Naive B cell (primary cell): Measurements from ENCODE around the gene C5AR1. TPM values are rescaled to one million over a fixed set of nuclear protein-coding genes. Genes with fewer than 3 reads are reported as not detected.
"Not testable (repeated sequence)": the region's sequence is repeated elsewhere in the genome, so short reads cannot be mapped to it uniquely, and the experiment has no call there.

Source experiments
- ATAC-seq, 2 donors: fragments of 150-1000 bp; cut with Tn5 transposase; 2 replicates each; pipeline ENCODE4 v1.10.0; 2021; ENCODE audit warnings: low read depth in 2 of 2, mild to moderate bottlenecking in 2 of 2, moderate library complexity in 2 of 2
- DNase-seq: peaks from one replicate; pipeline ENCODE4 v3.0.0; 2022
- H3K27ac Mint-ChIP-seq, 6 donors: one replicate each; pipeline ENCODE4 v1.8.0; 2020 to 2022; ENCODE audit warnings: mild to moderate bottlenecking in 6 of 6, mixed read lengths in 6 of 6, moderate library complexity in 5 of 6, inconsistent platforms in 2 of 6
- H3K27me3 Mint-ChIP-seq, 3 donors: one replicate each; pipeline ENCODE4 v1.8.0; 2021 to 2022; ENCODE audit warnings: mixed read lengths in 3 of 3, mild to moderate bottlenecking in 1 of 3
- H3K36me3 Mint-ChIP-seq, 2 donors: one replicate each; pipeline ENCODE4 v1.8.0; 2020 to 2022; ENCODE audit warnings: mixed read lengths in 2 of 2, inconsistent platforms in 1 of 2, mild to moderate bottlenecking in 1 of 2
- H3K4me1 Mint-ChIP-seq, 3 donors: one replicate each; pipeline ENCODE4 v1.8.0; 2020 to 2022; ENCODE audit warnings: mixed read lengths in 3 of 3, inconsistent platforms in 1 of 3, mild to moderate bottlenecking in 1 of 3, moderate library complexity in 1 of 3
- H3K4me3 Mint-ChIP-seq, 8 donors: one replicate each; pipeline ENCODE4 v1.8.0; 2020 to 2022; ENCODE audit warnings: mild to moderate bottlenecking in 8 of 8, mixed read lengths in 8 of 8, moderate library complexity in 8 of 8, inconsistent platforms in 2 of 8
- H3K9me3 Mint-ChIP-seq, 7 donors: one replicate each; pipeline ENCODE4 v1.8.0; 2020 to 2022; ENCODE audit warnings: mixed read lengths in 7 of 7, mild to moderate bottlenecking in 5 of 7, inconsistent platforms in 2 of 7, moderate library complexity in 1 of 7
- polyA plus RNA-seq, 6 donors: library from polyadenylated mRNA; unstranded; fragments of 300-500 nt; fragmentation: Illumina TruSeq; gene quantifications; one replicate each; pipeline ENCODE4 v1.2.3, GENCODE V29; 2021; ENCODE audit warnings: low read depth in 6 of 6

Gene C5AR1
- under 1 TPM in 5 of 6 donors, not detected in 1; 0.16 to 0.95 (median 0.21) TPM for polyA plus RNA-seq

DNA sequence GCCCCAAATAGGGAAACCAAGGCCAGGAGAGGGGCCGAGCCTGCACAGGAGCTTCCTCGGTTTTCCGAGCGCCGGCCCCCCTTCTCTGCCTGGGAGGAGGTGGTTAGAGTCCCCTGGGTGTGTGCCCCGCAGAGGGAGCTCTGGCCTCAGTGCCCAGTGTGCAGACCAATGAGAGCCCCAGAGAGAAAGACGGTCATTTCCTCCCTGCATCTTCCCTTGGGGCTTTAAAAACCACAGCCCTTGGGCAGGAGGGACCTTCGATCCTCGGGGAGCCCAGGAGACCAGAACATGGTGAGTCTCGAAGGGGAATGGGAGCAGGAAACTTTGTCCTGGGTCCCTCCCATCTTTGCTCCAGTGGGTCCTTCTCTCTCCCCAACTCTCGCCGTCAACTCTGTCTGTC, at the start of gene C5AR1:
Gene C5AR1 (plus strand): TSS at position 254 of the 400 bp plus-strand sequence. CDS start 35 bp downstream, at position 289.
- no peak for ATAC-seq
- Mint-ChIP-seq H3K4me1 (peaks cover 5 to 6% (median 6%) of the 10 kb centered on the region in 3 donors), H3K36me3 (no peaks in the 10 kb centered on the region), H3K27ac (peak within 1 kb of the TSS in 2 of 6 donors; percentile 4 to 42), H3K27me3 (peaks cover 25 to 61% (median 48%) of the 10 kb centered on the region in 3 donors), H3K4me3 (peak within 1 kb of the TSS in 1 of 8 donors; percentile 67), H3K9me3 (peaks cover 0 to 4% (median 0%) of the 10 kb centered on the region in 7 donors)
- no peak for DNase-seq

DNA sequence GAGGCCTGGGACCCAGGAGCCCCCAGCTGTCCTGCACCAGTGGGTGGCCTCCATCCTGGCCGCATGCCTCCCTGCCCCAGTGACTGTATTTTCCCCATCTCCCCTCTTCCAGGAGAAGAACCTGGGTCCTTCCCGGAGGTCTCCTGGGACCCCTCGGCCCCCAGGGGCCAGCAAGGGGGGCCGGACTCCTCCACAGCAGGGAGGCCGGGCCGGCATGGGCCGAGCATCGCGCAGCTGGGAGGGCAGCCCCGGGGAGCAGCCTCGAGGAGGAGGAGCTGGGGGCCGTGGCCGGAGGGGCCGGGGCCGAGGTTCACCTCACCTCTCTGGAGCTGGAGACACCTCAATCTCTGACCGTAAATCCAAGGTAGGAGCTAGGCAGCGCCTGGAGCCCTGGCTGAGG, 49.2 kb upstream of the C5AR1 start:
- Mint-ChIP-seq H3K27ac (peak overlapping the region in 1 of 6 donors; percentile 78), H3K9me3 (peaks cover 0 to 3% (median 0%) of the 10 kb centered on the region in 7 donors), H3K4me1 (peaks cover 41 to 56% (median 43%) of the 10 kb centered on the region in 3 donors), H3K4me3 (no peak overlapping the region), H3K27me3 (no peaks in the 10 kb centered on the region), H3K36me3 (peaks cover 4 to 31% of the 10 kb centered on the region in 2 donors)
- ATAC-seq (no peak), DNase-seq (no peak)

DNA sequence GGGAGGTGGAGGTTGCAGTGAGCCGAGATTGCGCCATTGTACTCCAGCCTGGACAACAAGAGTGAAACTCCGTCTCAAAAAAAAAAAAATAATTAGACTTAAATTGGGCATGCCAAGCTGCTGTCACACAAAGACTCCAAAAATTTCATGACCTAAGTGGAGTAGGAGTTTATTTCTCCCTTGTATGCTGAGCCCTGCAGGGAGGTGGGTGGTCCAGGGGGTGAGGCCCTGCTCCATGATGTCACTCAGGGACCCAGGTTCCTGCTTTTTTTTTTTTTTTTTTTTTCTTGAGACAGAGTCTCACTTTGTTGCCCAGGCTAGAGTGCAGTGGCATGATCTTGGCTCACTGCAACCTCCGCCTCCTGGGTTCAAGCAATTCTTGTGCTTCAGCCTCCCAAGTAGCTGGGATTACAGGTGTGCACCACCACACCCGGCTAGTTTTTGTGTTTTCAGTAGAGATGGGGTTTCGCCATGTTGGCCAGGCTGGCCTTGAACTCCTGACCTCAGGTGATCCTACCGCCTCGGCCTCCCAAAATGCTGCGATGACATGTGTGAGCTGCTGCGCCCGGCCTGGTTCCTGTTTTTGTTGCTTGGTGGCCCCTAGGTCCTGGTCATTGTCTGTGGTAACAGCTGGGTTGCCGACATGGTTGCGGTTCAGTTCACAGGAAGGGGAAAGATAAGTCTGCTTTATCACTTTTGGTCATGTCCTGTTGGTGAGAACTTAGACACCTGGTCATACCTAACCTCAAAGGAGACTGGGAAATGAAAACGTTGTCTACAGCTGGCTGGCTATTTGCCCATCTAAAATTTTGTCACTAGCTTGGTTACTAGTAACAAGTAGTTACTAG, 47.5 kb upstream of the C5AR1 start:
- peak; percentile 62 for DNase-seq
- Mint-ChIP-seq H3K36me3 (peaks cover 4 to 31% of the 10 kb centered on the region in 2 donors), H3K4me1 (peaks cover 34 to 44% (median 36%) of the 10 kb centered on the region in 3 donors), H3K27ac (peak overlapping the region; percentile 76 to 96 (median 88)), H3K4me3 (peak overlapping the region in 4 of 8 donors; percentile 42 to 73 (median 54))
- not testable (repeated sequence) for H3K9me3 Mint-ChIP-seq, H3K27me3 Mint-ChIP-seq
- ATAC-seq = peak; percentile 82 to 91

DNA sequence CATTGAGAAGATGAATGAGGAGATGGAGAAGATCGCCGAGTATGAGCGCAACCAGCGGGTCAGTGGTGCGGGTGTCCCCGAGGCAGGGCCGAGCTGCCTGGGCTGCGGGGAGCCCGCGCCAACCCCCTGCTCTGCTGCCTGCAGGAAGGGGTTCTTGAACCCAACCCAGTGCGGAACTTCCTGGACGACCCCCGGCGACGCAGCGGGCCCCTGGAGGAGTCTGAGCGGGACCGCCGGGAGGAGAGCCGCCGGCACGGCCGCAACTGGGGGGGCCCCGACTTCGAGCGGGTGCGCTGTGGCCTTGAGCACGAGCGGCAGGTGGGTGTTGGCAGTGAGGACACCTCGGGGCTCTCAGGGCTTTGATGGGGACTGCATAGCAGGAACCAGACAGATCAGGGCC, 45.0 kb upstream of the C5AR1 start:
- Mint-ChIP-seq H3K4me1 (peaks cover 13 to 22% (median 16%) of the 10 kb centered on the region in 3 donors), H3K36me3 (peaks cover 9 to 18% of the 10 kb centered on the region in 2 donors), H3K27ac (no peak overlapping the region), H3K9me3 (peaks cover 0 to 2% (median 0%) of the 10 kb centered on the region in 7 donors), H3K27me3 (no peaks in the 10 kb centered on the region), H3K4me3 (no peak overlapping the region)
- ATAC-seq (no peak), DNase-seq (no peak)

DNA sequence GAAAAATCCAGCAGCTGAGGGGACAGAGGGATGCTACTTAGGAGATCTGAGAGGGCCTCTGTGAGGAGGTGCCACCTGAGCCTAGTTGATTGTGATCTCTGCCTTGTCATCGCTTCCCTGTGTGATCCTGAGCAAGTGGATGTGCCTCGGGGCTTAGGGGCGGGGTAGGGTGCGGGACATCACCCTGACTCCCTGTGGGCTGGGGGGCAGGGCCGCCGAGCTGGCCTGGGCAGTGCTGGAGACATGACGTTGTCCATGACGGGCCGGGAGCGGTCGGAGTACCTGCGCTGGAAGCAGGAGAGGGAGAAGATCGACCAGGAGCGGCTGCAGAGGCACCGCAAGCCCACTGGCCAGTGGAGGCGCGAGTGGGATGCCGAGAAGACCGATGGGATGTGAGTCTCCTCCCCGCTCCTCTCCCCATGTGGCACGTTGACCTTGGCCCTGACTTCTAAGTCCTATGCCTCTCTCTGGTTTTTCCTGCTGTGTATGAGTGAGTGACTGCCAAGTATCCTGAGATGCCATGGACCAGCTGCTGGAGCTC, 43.2 kb upstream of the C5AR1 start:
- no peaks in the 10 kb centered on the region for H3K9me3 Mint-ChIP-seq
- peak overlapping the region in 1 of 8 donors; percentile 29 for H3K4me3 Mint-ChIP-seq
- no peaks in the 10 kb centered on the region for H3K27me3 Mint-ChIP-seq
- DNase-seq (no peak), ATAC-seq (no peak)
- H3K4me1 Mint-ChIP-seq = peaks cover 8 to 12% (median 9%) of the 10 kb centered on the region in 3 donors
- peaks cover 9 to 13% of the 10 kb centered on the region in 2 donors for H3K36me3 Mint-ChIP-seq
- H3K27ac Mint-ChIP-seq = peak overlapping the region in 1 of 6 donors; percentile 69

DNA sequence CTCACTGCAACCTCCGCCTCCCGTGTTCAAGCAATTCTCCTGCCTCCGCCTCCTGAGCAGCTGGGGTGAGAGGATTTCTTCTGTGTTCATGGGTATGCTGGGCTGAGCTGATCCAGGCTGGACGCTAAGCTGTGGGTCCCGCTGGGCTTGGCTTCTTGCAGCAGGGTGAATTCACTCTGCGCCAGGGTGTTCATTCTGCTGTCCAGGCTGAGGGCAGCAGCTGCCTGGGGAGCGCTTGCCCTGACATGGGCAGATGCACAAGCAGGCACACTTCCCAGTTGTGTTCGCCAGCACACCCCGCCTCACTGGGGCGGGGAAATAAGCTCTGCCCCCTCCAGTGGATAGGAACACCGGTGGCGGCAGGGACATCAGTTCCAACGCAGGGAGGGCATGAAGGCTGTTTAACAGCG, 42.3 kb upstream of the C5AR1 start:
- no peaks in the 10 kb centered on the region for H3K27me3 Mint-ChIP-seq
- DNase-seq = no peak
- peaks cover 9 to 13% of the 10 kb centered on the region in 2 donors for H3K36me3 Mint-ChIP-seq
- no peaks in the 10 kb centered on the region for H3K9me3 Mint-ChIP-seq
- no peak for ATAC-seq
- no peak overlapping the region for H3K4me3 Mint-ChIP-seq
- H3K27ac Mint-ChIP-seq = no peak overlapping the region
- H3K4me1 Mint-ChIP-seq = peaks cover 9 to 19% (median 10%) of the 10 kb centered on the region in 3 donors

DNA sequence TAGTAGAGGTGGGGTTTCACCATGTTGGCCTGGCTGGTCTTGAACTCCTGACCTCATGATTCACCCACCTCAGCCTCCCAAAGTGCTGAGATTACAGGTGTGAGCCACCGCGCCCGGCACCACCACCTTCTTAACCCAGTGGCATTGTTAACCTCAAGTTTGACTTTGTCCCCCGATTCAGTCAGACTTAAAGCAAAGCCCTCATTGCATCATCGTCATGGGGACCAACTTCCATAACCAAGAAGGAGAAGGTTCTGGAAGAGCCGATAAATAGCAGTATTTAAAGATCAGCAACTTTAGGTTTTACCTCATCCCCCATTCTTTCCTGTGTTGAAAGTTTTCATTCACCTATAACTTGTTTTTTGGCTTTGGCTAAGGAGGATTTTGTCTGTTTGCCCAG, 41.6 kb upstream of the C5AR1 start:
- Mint-ChIP-seq H3K27ac (no peak overlapping the region), H3K9me3 (no peaks in the 10 kb centered on the region), H3K4me1 (peaks cover 11 to 25% (median 14%) of the 10 kb centered on the region in 3 donors), H3K36me3 (peaks cover 9 to 13% of the 10 kb centered on the region in 2 donors), H3K4me3 (peak overlapping the region in 1 of 8 donors; percentile 47), H3K27me3 (no peaks in the 10 kb centered on the region)
- DNase-seq = no peak
- ATAC-seq = no peak

DNA sequence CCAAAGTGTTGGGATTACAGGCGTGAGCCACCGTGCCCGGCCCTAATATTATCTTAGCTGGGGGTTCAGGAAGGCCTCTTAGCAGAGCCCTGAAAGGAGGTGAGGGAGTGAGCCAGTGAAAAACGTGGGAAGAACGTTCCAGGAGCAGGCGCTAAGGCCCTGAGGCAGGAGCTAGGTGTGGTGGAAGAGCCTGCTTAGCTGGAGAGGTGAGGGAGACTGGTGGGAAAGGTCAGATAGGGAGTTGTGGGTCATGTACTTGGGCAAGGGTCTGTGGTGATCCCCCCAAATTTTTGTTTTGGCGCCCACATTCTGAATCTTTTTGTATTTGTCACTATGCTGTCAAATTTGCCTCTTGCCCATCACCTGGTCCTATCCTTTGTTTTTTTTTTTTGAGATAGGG, 40.1 kb upstream of the C5AR1 start:
- Mint-ChIP-seq H3K4me1 (peaks cover 11 to 27% (median 21%) of the 10 kb centered on the region in 3 donors), H3K27ac (peak overlapping the region in 1 of 6 donors; percentile 3), H3K9me3 (no peaks in the 10 kb centered on the region), H3K36me3 (peaks cover 4 to 13% of the 10 kb centered on the region in 2 donors), H3K27me3 (no peaks in the 10 kb centered on the region), H3K4me3 (peak overlapping the region in 2 of 8 donors; percentile 48 to 54)
- ATAC-seq (no peak), DNase-seq (no peak)

DNA sequence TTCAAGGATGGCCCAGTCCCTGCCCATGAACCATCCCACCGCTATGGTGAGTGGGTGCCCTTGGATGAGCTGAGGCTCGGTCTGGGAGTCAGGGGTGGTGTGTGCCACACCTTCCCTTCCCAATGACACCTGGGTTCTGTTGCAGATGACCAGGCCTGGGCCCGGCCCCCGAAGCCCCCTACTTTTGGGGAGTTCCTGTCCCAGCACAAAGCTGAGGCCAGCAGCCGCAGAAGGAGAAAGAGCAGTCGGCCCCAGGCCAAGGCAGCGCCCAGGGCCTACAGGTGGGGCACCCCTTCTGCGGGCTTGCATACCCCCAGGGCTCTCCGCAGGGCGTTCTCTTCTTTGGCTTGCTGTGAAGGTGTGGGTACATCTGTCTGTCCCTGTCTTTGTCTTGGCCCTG, 39.3 kb upstream of the C5AR1 start:
- Mint-ChIP-seq H3K9me3 (no peaks in the 10 kb centered on the region), H3K27me3 (no peaks in the 10 kb centered on the region), H3K36me3 (peaks cover 4 to 13% of the 10 kb centered on the region in 2 donors), H3K27ac (peak overlapping the region in 1 of 6 donors; percentile 17), H3K4me1 (peaks cover 14 to 31% (median 25%) of the 10 kb centered on the region in 3 donors), H3K4me3 (peak overlapping the region in 2 of 8 donors; percentile 59 to 65)
- DNase-seq (no peak), ATAC-seq (no peak)

DNA sequence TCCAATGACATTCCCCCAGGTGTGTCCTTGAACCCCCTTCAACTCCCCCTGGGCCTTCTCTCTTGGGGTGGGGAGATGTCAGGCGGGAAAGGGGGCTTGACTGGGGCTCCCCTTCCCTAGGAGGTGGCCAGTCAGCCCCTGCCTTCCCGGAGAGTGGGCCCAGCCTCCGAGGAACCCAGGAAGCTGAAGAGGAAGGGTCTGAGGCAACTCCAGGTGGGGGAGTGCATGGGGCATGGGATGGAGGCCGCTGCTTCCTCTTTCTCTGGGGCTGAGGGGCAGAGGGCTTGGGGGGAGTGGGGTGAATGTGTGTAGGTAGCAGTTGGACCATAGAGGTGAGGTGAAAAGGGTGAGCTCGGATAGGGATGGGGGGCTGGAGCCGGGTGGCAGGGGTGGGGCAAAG, 37.7 kb upstream of the C5AR1 start:
- Mint-ChIP-seq H3K36me3 (peaks cover 4 to 13% of the 10 kb centered on the region in 2 donors), H3K4me3 (peak overlapping the region in 6 of 8 donors; percentile 87 to 99 (median 95)), H3K4me1 (peaks cover 24 to 39% (median 29%) of the 10 kb centered on the region in 3 donors), H3K27me3 (no peaks in the 10 kb centered on the region), H3K9me3 (no peaks in the 10 kb centered on the region), H3K27ac (peak overlapping the region in 3 of 6 donors; percentile 37 to 98 (median 91))
- ATAC-seq = no peak
- DNase-seq = no peak

DNA sequence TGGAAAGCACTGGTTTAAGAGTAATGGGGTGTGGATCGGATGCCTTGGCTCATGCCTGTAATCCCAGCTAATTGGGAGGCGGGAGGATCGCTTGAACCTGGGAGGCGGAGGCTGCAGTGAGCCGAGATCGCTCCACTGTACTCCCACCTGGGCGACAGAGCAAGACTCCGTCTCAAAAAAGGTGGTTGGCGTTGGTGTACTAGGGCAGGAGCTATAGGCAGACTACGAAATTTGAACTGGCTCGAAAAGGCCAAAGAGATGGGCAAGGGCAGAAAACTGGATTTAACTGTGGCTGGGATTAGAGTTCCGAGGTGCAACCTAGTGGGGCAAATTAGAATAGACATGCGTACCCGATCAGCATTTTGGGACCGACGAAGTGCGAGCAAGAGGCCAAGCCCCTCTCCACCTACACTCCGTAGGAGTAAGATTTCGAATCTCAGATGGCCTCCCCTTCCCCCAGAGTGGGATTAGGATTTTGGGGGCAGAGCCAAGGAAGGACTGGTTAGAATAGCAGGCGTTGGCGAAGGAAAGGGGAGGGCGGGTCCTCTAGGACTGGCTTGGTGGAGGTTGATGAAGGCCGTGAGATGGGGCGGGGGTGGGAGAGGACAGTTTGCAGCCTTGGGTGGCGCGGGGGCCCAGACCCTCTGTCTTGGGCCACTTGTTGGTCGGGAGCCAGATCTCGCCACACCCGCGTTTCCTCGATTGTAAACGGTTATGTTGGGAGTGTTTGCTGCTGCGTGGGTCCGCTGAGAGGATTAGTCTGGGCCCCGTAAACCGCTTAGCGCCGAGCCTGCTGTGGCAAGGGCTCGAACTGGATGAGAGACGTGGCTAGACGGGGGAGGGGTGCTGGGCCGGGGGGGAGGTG, 37.0 kb upstream of the C5AR1 start:
- Mint-ChIP-seq H3K36me3 (peaks cover 4 to 13% of the 10 kb centered on the region in 2 donors), H3K4me1 (peaks cover 27 to 39% (median 30%) of the 10 kb centered on the region in 3 donors), H3K4me3 (peak overlapping the region; percentile 87 to 99 (median 95)), H3K9me3 (no peaks in the 10 kb centered on the region), H3K27ac (peak overlapping the region; percentile 68 to 98 (median 90)), H3K27me3 (no peaks in the 10 kb centered on the region)
- DNase-seq (no peak), ATAC-seq (no peak)

DNA sequence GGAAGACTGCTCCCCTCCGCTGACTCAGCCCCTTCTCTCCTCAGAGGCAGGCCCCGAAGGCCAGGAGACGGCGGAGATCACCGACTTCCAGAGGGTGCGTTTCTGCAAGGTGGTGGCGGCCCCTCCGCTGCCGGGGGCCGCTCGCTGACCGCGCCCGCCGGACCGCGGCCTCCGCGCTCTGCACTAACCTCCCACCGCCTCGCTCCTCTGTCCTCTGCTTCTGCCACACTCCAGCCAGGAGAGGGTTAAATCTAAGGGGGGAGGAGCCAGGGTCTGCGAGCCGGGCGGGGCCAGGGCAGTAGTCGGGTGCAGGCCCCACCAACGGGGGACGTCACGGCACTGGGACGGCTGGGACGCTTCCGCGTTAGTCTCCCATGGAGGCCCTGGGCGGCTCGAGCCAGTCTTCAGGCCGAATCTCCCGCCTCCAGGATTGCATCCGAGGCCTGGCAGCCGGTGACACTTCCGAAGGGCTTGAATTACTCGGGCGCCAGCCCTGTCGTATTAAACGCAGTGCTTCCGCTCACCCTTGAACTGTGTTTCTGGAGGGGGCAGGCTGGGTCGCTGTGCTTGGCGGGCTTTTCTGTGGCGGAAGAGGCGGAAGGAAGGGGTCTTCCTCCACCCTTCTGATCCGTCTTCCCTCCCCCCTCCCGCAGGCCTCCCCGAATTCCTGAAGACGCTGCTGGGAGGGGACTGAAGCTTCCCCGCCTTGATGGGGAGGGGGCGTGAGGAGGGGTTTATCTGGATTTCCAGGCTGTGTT, 36.2 kb upstream of the C5AR1 start:
- no peaks in the 10 kb centered on the region for H3K27me3 Mint-ChIP-seq
- DNase-seq (peak; percentile 87), ATAC-seq (peak; percentile 58 to 63)
- peaks cover 4 to 13% of the 10 kb centered on the region in 2 donors for H3K36me3 Mint-ChIP-seq
- peak overlapping the region; percentile 94 to 99 (median 97) for H3K4me3 Mint-ChIP-seq
- H3K4me1 Mint-ChIP-seq = peaks cover 32 to 39% (median 37%) of the 10 kb centered on the region in 3 donors
- peak overlapping the region; percentile 98 to 99 (median 99) for H3K27ac Mint-ChIP-seq
- H3K9me3 Mint-ChIP-seq = no peaks in the 10 kb centered on the region
